Kidney (tissue), 14 donors: Measurements from ENCODE around the gene DNAJC10. TPM values are rescaled to one million over a fixed set of nuclear protein-coding genes. Genes with fewer than 3 reads are reported as not detected.

ENCODE experiments used
- DNase-seq, 5 donors: peaks; one replicate each; pipeline ENCODE4 v3.0.0-alpha.2; 2013 to 2020
- FAIRE-seq: peaks from 2 replicates; lab custom pipeline; 2012; peaks lifted over from hg19 to GRCh38; lab: Jason Lieb, UNC
- H3K27ac ChIP-seq, 2 donors: one replicate each; pipeline ENCODE4 v1.7.0; 2013; ENCODE audit warnings: low read depth in 2 of 2, low read length in 2 of 2, inconsistent platforms in 1 of 2
- H3K27me3 ChIP-seq: one replicate; pipeline ENCODE4 v1.7.1; 2013; ENCODE audit warnings: low read length, inconsistent platforms; ENCODE audit not compliant: control insufficient read depth, insufficient read depth
- H3K36me3 ChIP-seq, 3 donors: one replicate each; pipeline versions ENCODE4 v1.7.0 to v1.7.1; 2013; ENCODE audit warnings: low read length in 3 of 3, control low read depth in 1 of 3, inconsistent platforms in 1 of 3; ENCODE audit not compliant: insufficient read depth in 3 of 3, control insufficient read depth in 2 of 3
- H3K4me1 ChIP-seq, 3 donors: one replicate each; pipeline versions ENCODE4 v1.7.0 to v1.7.1; 2013; ENCODE audit warnings: low read length in 3 of 3, inconsistent platforms in 1 of 3, low read depth in 1 of 3; ENCODE audit not compliant: control insufficient read depth in 2 of 3, insufficient read depth in 2 of 3
- H3K4me3 ChIP-seq, 3 donors: one replicate each; pipeline versions ENCODE4 v1.7.0 to v1.8.1; 2013; ENCODE audit warnings: low read length in 3 of 3, control low read depth in 1 of 3, inconsistent platforms in 1 of 3
- H3K9ac ChIP-seq, 3 donors: one replicate each; pipeline versions ENCODE4 v1.7.0 to v1.7.1; 2013; ENCODE audit warnings: low read length in 3 of 3, control low read depth in 1 of 3, inconsistent platforms in 1 of 3
- H3K9me3 ChIP-seq, 3 donors: one replicate each; pipeline versions ENCODE4 v1.7.0 to v1.7.1; 2013; ENCODE audit warnings: low read length in 3 of 3, control low read depth in 1 of 3, inconsistent platforms in 1 of 3; ENCODE audit not compliant: control insufficient read depth in 2 of 3, insufficient read depth in 1 of 3
- intact Hi-C: fragments of 100-400 bp; cut with DNase I; formaldehyde crosslinking; loops from one replicate; pipeline ENCODE4 v1.11.1; 2022
- polyA plus RNA-seq: library from polyadenylated mRNA; stranded (reverse); fragments of 350-450 nt; fragmentation: Illumina TruSeq; extraction: RNeasy Lipid Tissue Mini Kit (QIAGEN cat#74804); gene quantifications from one replicate; pipeline ENCODE4 v1.2.3, GENCODE V29; 2014; ENCODE audit warnings: low read depth, low replicate concordance; ENCODE audit not compliant: insufficient read depth
- total RNA-seq: library from RNA; stranded (reverse); fragmentation: NEBNext Ultra II Directional; extraction: Animal tissue kit (Norgen Biotek cat#: 25700); gene quantifications from one replicate; pipeline ENCODE4 v1.2.1, GENCODE V29; 2021
- TF ChIP-seq, protein P1 (sequence below): IDR thresholded peaks from 3 replicates; pipeline ENCODE4 v1.5.1; 2012; ENCODE audit warnings: mild to moderate bottlenecking, moderate library complexity, borderline replicate concordance; ENCODE audit not compliant: insufficient read depth; ENCODE audit errors: extremely low read depth
- donor health status: control.
- donor health status: control.
- donor health status: control.
- donor health status: control.
- donor health status: control.
- donor health status: DM: yes; HTN: yes; CAD: no.
- donor health status: Normal renal cell carcinoma (clear cell type).

The DNAJC10 gene
- total and polyA plus RNA-seq, 2 donors from 2014 or later: 30.1 to 127 TPM

DNA sequence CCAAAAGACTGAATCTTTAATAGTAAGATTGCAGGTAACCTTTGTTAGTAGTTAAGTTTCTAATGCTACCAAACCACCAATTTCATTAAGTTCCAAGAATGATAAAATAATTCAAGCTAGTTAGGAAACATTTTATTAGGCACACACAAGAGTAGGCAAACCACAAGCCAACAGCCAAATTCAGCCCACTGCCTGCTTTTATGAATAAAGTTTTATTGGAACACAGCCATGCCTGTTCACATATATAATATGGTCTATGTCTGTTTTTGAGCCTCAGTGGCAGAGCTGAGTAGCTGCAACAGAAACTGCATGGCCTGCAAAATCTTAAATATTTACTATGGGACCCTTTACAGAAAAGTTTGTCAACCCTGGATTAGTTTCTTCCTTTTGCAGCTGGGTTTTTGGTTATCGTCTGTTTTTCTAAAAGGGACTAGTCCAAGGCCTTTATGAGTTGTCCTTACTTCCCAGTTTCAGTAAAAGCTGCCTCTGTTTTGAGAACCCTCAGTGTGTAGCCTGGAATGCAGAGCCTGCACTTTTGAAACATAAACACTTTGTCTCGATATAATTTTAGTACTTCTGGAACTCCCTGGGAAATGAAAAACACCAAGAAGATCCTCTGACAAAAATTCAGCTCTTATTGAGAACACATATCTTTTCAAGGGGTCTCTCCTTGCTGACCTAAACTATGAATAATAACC, 111.3 kb downstream of the DNAJC10 start:
- Histone ChIP-seq H3K27me3 (no peaks in the 10 kb centered on the region), H3K27ac (no peak overlapping the region), H3K4me3 (no peak overlapping the region), H3K36me3 (no peaks in the 10 kb centered on the region), H3K4me1 (no peaks in the 10 kb centered on the region), H3K9ac (no peak overlapping the region), H3K9me3 (no peaks in the 10 kb centered on the region)
- no peak for FAIRE-seq
- intact Hi-C loops: no loop called here
- no peak for DNase-seq
- TF ChIP-seq, protein P1, sequence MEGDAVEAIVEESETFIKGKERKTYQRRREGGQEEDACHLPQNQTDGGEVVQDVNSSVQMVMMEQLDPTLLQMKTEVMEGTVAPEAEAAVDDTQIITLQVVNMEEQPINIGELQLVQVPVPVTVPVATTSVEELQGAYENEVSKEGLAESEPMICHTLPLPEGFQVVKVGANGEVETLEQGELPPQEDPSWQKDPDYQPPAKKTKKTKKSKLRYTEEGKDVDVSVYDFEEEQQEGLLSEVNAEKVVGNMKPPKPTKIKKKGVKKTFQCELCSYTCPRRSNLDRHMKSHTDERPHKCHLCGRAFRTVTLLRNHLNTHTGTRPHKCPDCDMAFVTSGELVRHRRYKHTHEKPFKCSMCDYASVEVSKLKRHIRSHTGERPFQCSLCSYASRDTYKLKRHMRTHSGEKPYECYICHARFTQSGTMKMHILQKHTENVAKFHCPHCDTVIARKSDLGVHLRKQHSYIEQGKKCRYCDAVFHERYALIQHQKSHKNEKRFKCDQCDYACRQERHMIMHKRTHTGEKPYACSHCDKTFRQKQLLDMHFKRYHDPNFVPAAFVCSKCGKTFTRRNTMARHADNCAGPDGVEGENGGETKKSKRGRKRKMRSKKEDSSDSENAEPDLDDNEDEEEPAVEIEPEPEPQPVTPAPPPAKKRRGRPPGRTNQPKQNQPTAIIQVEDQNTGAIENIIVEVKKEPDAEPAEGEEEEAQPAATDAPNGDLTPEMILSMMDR: no peak

DNA sequence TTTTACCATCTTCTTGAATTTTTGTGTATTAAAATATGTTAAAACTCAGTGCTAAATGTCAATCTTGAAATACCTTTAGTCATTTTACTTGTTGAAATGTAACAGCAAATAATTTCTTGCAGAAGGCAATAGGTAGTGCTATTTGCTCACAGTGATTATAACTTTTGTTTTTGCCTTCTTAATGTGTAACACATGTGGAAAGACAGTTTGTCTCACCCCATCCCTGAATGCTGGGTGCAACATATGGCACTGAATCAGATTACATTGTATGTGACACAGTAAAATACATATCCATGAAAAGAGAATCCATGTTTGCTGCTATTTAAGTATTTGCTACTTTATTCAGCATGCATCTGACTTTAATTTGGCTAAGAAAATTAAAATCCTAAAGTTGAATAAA, 115.0 kb downstream of the DNAJC10 start:
- intact Hi-C loops: no loop called here
- no peaks in the 10 kb centered on the region for H3K9me3 ChIP-seq
- FAIRE-seq: no peak
- no peaks in the 10 kb centered on the region for H3K36me3 ChIP-seq
- H3K9ac ChIP-seq: no peak overlapping the region
- H3K4me3 ChIP-seq: no peak overlapping the region
- TF ChIP-seq, protein P1: no peak
- no peaks in the 10 kb centered on the region for H3K4me1 ChIP-seq
- no peak for DNase-seq
- H3K27ac ChIP-seq: no peak overlapping the region
- H3K27me3 ChIP-seq: no peaks in the 10 kb centered on the region

DNA sequence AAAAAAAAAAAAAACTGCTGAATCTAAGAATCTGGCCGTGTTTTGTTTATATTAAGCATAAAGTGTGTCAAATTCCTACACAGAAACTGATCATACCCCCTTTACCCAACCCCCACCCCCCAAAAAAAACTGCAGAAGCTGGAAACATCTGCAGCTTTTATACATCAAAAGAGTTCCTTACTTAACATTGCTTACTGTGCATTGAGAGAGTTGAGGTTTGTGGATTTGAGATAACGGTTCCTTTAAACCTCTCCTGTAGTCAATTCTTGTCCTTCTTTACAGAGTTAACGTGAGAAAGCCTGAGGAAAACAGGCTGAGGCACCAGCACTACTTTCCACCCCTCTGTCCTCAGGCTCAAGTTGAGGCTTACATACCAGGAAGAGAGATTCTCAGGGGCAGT, 115.9 kb downstream of the DNAJC10 start:
- DNase-seq: no peak
- TF ChIP-seq, protein P1: no peak
- H3K4me1 ChIP-seq: no peaks in the 10 kb centered on the region
- no peak overlapping the region for H3K4me3 ChIP-seq
- H3K9me3 ChIP-seq: no peaks in the 10 kb centered on the region
- H3K9ac ChIP-seq: no peak overlapping the region
- H3K27ac ChIP-seq: no peak overlapping the region
- no peaks in the 10 kb centered on the region for H3K27me3 ChIP-seq
- no peak for FAIRE-seq
- H3K36me3 ChIP-seq: no peaks in the 10 kb centered on the region
- intact Hi-C loops: no loop called here
